HEK293T (cell line): ENCODE data around the gene PRSS57.

ENCODE experiments used
- ARNT ChIP-seq: fragments of 450-650 bp; IDR thresholded peaks from 2 replicates; pipeline ENCODE4 v1.6.1; 2017; ENCODE audit warnings: mild to moderate bottlenecking
- ZNF384 ChIP-seq: fragments of 450-650 bp; IDR thresholded peaks from 2 replicates; pipeline ENCODE4 v1.6.1; 2016

GRCh38 chr19:648305-648704, 46.9 kb downstream of the PRSS57 start:
- TF ChIP-seq ARNT, result no peak
- no peak for TF ChIP-seq ZNF384
